Measurements from ENCODE around the gene CFAP74. TPM values are rescaled to one million over a fixed set of nuclear protein-coding genes. Genes with fewer than 3 reads are reported as not detected.

The CFAP74 gene
- total and polyA plus RNA-seq, 2 of the 13 experiments (the other 11 are each of a cell fraction or from before 2014, with no cell fraction given) = 0.27 to 0.62 TPM

DNA sequence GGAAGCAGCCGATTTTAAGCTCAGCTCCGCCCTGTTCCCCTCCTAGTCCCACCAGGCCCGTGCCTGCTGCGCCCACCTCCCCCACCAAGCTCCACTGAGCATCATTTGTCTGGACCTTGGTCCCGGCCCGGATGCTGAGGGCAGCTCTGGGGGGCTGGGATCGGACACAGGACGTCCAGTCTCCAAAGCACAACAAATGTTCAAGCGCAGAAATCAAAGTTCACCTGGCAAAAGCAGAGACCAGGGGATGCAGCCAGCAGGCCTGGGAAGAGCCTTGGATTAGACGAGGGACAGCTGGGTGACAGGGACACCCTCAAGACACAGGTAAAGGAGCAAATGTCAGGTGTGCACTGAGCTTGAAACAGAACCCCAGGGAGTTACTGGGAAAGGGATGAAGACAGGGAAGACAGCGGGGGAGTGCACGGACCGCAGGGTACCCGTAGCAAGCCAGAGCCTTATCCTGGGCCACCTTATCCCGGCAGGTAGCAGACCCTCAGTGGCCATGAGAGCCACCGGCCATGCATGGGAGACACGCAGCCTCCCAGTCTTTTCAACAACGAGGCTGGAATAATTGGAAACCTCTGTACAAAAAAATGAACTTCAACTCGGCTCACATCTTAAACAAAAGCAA, 62.3 kb downstream of the CFAP74 start (continued):
- TF ChIP-seq YEATS4 (CRISPR knock-in tag; IDR thresholded peaks at IDR 0.05; ENCODE audit: borderline replicate concordance) = peak; percentile 82; the same call in 1 of the 2 replicates
- peak; percentile 82; the same call in 1 of the 2 replicates for TF ChIP-seq MIER3 (CRISPR knock-in tag; IDR thresholded peaks at IDR 0.05; ENCODE audit: borderline replicate concordance)
- TF ChIP-seq, protein P1, sequence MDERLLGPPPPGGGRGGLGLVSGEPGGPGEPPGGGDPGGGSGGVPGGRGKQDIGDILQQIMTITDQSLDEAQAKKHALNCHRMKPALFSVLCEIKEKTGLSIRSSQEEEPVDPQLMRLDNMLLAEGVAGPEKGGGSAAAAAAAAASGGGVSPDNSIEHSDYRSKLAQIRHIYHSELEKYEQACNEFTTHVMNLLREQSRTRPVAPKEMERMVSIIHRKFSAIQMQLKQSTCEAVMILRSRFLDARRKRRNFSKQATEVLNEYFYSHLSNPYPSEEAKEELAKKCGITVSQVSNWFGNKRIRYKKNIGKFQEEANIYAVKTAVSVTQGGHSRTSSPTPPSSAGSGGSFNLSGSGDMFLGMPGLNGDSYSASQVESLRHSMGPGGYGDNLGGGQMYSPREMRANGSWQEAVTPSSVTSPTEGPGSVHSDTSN (CRISPR knock-in tag; IDR thresholded peaks at IDR 0.05) = 0 out of 2 replicates have a peak, but pooled peaks have one; percentile 14
- TF ChIP-seq, protein P2, sequence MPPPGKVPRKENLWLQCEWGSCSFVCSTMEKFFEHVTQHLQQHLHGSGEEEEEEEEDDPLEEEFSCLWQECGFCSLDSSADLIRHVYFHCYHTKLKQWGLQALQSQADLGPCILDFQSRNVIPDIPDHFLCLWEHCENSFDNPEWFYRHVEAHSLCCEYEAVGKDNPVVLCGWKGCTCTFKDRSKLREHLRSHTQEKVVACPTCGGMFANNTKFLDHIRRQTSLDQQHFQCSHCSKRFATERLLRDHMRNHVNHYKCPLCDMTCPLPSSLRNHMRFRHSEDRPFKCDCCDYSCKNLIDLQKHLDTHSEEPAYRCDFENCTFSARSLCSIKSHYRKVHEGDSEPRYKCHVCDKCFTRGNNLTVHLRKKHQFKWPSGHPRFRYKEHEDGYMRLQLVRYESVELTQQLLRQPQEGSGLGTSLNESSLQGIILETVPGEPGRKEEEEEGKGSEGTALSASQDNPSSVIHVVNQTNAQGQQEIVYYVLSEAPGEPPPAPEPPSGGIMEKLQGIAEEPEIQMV (CRISPR knock-in tag; IDR thresholded peaks at IDR 0.05; ENCODE audit: low read depth) = peak; percentile 53; the same call in 1 of the 2 replicates
- TF ChIP-seq, protein P3, sequence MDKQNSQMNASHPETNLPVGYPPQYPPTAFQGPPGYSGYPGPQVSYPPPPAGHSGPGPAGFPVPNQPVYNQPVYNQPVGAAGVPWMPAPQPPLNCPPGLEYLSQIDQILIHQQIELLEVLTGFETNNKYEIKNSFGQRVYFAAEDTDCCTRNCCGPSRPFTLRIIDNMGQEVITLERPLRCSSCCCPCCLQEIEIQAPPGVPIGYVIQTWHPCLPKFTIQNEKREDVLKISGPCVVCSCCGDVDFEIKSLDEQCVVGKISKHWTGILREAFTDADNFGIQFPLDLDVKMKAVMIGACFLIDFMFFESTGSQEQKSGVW (CRISPR knock-in tag; IDR thresholded peaks at IDR 0.05; ENCODE audit: borderline replicate concordance) = no peak
- no peak for TF ChIP-seq HNRNPUL1 (IDR thresholded peaks at IDR 0.05; ENCODE audit: low read depth, low read length)
- no peak for TF ChIP-seq ISX (CRISPR knock-in tag; conservative IDR thresholded peaks at IDR 0.05)
- peak; percentile 37; the same call in 1 of the 2 replicates for TF ChIP-seq ZNF891 (CRISPR knock-in tag; IDR thresholded peaks at IDR 0.05)
- TF ChIP-seq ZNF30 (CRISPR knock-in tag; IDR thresholded peaks at IDR 0.05) = no peak
- TF ChIP-seq, protein P4, sequence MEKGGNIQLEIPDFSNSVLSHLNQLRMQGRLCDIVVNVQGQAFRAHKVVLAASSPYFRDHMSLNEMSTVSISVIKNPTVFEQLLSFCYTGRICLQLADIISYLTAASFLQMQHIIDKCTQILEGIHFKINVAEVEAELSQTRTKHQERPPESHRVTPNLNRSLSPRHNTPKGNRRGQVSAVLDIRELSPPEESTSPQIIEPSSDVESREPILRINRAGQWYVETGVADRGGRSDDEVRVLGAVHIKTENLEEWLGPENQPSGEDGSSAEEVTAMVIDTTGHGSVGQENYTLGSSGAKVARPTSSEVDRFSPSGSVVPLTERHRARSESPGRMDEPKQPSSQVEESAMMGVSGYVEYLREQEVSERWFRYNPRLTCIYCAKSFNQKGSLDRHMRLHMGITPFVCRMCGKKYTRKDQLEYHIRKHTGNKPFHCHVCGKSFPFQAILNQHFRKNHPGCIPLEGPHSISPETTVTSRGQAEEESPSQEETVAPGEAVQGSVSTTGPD (CRISPR knock-in tag; IDR thresholded peaks at IDR 0.05) = no peak
- TF ChIP-seq KDM5A (IDR thresholded peaks at IDR 0.05; ENCODE audit: borderline replicate concordance, low read length) = no peak
- TF ChIP-seq TAF1 (CRISPR knock-in tag; IDR thresholded peaks at IDR 0.05) = 0 out of 2 replicates have a peak, but pooled peaks have one; percentile 39
- peak; percentile 88 for TF ChIP-seq GFI1 (CRISPR knock-in tag; IDR thresholded peaks at IDR 0.05; ENCODE audit: borderline replicate concordance)
- TF ChIP-seq MED1 (CRISPR knock-in tag; IDR thresholded peaks at IDR 0.05) = peak; percentile 93
- TF ChIP-seq AGO1 (IDR thresholded peaks at IDR 0.05; ENCODE audit: low read depth, low read length, poor library complexity, severe bottlenecking) = no peak
- no peak for TF ChIP-seq ATF7 (IDR thresholded peaks at IDR 0.05)
- no peak for TF ChIP-seq ATF7 (CRISPR knock-in tag; IDR thresholded peaks at IDR 0.05)
- peak; percentile 73 for TF ChIP-seq PHF5A (CRISPR knock-in tag; IDR thresholded peaks at IDR 0.05; ENCODE audit: low read depth, unreplicated experiment)
- TF ChIP-seq CEBPB (IDR thresholded peaks at IDR 0.05; ENCODE audit: borderline replicate concordance, low read depth, low read length) = no peak
- no peak for TF ChIP-seq PHB2 (IDR thresholded peaks at IDR 0.05; ENCODE audit: partially characterized antibody)
- peak in 1 of 2 experiments; percentile 36; a peak in 1 of 4 replicates for TF ChIP-seq KLF16 (CRISPR knock-in tag; IDR thresholded peaks at IDR 0.05)
- TF ChIP-seq GABPA (IDR thresholded peaks at IDR 0.05; ENCODE audit: low read depth, low read length) = no peak
- TF ChIP-seq GABPA (CRISPR knock-in tag; IDR thresholded peaks at IDR 0.05; ENCODE audit: low read depth) = peak; percentile 57
- no peak for TF ChIP-seq SMARCC2 (IDR thresholded peaks at IDR 0.05)
- peak; percentile 78 for TF ChIP-seq RARA (CRISPR knock-in tag; IDR thresholded peaks at IDR 0.05)
- no peak for TF ChIP-seq ZNF674 (CRISPR knock-in tag; IDR thresholded peaks at IDR 0.05; ENCODE audit: low read depth)
- no peak; the same call in 1 of the 2 replicates for TF ChIP-seq ZSCAN21 (CRISPR knock-in tag; IDR thresholded peaks at IDR 0.05; ENCODE audit: borderline replicate concordance)

Measured in HepG2 (cell line).